KOPT-K1 (cell line): ENCODE results near the gene ALB.

ENCODE experiments used
- H3K27ac ChIP-seq: fragments of 200-600 bp; sonication (generic); 2 replicates; pipeline ENCODE4 v1.5.1; 2016; ENCODE audit warnings: antibody characterized with exemption, mild to moderate bottlenecking, low read depth, low read length; ENCODE audit not compliant: poor library complexity, severe bottlenecking
- H3K36me3 ChIP-seq: fragments of 200-600 bp; sonication (generic); 2 replicates; pipeline ENCODE4 v1.5.1; 2017; ENCODE audit warnings: antibody characterized with exemption, mild to moderate bottlenecking, low read length, moderate library complexity; ENCODE audit not compliant: insufficient read depth
- H3K9me3 ChIP-seq: fragments of 200-600 bp; sonication (generic); 2 replicates; pipeline ENCODE4 v1.5.1; 2017; ENCODE audit warnings: antibody characterized with exemption, low read length, mild to moderate bottlenecking; ENCODE audit not compliant: insufficient read depth, poor library complexity, severe bottlenecking

Gene ALB

GRCh38 chr4:73396993-73397972, 6.8 kb upstream of the ALB start:
- Histone ChIP-seq H3K27ac (no peak overlapping the region), H3K9me3 (no peaks in the 10 kb centered on the region), H3K36me3 (no peaks in the 10 kb centered on the region)

DNA sequence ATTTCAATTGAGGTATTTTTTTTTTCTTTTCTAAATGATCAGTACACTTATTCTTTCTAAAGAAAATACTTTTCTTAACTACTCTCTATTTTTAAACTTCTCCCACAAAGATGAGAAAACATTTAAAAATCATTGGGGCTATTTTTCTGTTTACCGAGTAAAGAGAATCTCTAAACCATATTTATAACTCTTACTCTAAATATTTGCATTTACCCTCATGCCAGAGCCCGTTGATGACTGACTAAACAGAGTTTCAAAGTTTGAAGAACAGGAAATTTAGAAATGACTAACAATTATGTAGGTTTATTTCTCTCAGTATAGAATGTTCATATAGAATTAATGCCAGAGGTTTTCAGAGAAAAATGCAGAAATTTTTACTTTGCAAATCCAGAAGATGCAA, 2.7 kb upstream of the ALB start:
- Histone ChIP-seq H3K36me3 (no peaks in the 10 kb centered on the region), H3K9me3 (no peaks in the 10 kb centered on the region), H3K27ac (no peak overlapping the region)

GRCh38 chr4:73404457-73404856, 370 bp downstream of the ALB start:
- Histone ChIP-seq H3K9me3 (no peaks in the 10 kb centered on the region), H3K36me3 (no peaks in the 10 kb centered on the region), H3K27ac (no peak overlapping the region)

DNA sequence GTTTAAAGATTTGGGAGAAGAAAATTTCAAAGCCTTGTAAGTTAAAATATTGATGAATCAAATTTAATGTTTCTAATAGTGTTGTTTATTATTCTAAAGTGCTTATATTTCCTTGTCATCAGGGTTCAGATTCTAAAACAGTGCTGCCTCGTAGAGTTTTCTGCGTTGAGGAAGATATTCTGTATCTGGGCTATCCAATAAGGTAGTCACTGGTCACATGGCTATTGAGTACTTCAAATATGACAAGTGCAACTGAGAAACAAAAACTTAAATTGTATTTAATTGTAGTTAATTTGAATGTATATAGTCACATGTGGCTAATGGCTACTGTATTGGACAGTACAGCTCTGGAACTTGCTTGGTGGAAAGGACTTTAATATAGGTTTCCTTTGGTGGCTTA, 1.1 kb downstream of the ALB start:
- Histone ChIP-seq H3K27ac (no peak overlapping the region), H3K36me3 (no peaks in the 10 kb centered on the region), H3K9me3 (no peaks in the 10 kb centered on the region)

DNA sequence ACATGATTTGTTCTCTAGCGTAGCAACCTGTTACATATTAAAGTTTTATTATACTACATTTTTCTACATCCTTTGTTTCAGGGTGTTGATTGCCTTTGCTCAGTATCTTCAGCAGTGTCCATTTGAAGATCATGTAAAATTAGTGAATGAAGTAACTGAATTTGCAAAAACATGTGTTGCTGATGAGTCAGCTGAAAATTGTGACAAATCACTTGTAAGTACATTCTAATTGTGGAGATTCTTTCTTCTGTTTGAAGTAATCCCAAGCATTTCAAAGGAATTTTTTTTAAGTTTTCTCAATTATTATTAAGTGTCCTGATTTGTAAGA, 2.4 kb downstream of the ALB start:
- no peaks in the 10 kb centered on the region for H3K36me3 ChIP-seq
- H3K27ac ChIP-seq: no peak overlapping the region
- H3K9me3 ChIP-seq: no peaks in the 10 kb centered on the region

GRCh38 chr4:73407227-73407673, 3.2 kb downstream of the ALB start:
- Histone ChIP-seq H3K27ac (no peak overlapping the region), H3K9me3 (no peaks in the 10 kb centered on the region), H3K36me3 (no peaks in the 10 kb centered on the region)

- Histone ChIP-seq H3K9me3 (no peaks in the 10 kb centered on the region), H3K27ac (no peak overlapping the region), H3K36me3 (no peaks in the 10 kb centered on the region)
These were observed 4.2 kb downstream of the ALB start for GRCh38 chr4:73408181-73408867.

DNA sequence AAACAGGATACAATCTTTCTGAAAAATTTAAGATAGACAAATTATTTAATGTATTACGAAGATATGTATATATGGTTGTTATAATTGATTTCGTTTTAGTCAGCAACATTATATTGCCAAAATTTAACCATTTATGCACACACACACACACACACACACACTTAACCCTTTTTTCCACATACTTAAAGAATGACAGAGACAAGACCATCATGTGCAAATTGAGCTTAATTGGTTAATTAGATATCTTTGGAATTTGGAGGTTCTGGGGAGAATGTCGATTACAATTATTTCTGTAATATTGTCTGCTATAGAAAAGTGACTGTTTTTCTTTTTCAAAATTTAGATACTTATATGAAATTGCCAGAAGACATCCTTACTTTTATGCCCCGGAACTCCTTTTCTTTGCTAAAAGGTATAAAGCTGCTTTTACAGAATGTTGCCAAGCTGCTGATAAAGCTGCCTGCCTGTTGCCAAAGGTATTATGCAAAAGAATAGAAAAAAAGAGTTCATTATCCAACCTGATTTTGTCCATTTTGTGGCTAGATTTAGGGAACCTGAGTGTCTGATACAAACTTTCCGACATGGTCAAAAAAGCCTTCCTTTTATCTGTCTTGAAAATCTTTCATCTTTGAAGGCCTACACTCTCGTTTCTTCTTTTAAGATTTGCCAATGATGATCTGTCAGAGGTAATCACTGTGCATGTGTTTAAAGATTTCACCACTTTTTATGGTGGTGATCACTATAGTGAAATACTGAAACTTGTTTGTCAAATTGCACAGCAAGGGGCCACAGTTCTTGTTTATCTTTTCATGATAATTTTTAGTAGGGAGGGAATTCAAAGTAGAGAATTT, 5.2 kb downstream of the ALB start:
- Histone ChIP-seq H3K36me3 (no peaks in the 10 kb centered on the region), H3K9me3 (no peaks in the 10 kb centered on the region), H3K27ac (no peak overlapping the region)

DNA sequence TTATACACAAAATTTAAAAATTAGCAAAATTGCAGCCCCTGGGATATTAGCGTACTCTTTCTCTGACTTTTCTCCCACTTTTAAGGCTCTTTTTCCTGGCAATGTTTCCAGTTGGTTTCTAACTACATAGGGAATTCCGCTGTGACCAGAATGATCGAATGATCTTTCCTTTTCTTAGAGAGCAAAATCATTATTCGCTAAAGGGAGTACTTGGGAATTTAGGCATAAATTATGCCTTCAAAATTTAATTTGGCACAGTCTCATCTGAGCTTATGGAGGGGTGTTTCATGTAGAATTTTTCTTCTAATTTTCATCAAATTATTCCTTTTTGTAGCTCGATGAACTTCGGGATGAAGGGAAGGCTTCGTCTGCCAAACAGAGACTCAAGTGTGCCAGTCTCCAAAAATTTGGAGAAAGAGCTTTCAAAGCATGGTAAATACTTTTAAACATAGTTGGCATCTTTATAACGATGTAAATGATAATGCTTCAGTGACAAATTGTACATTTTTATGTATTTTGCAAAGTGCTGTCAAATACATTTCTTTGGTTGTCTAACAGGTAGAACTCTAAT, 6.0 kb downstream of the ALB start:
- no peak overlapping the region for H3K27ac ChIP-seq
- H3K9me3 ChIP-seq: no peaks in the 10 kb centered on the region
- H3K36me3 ChIP-seq: no peaks in the 10 kb centered on the region

- Histone ChIP-seq H3K27ac (no peak overlapping the region), H3K36me3 (no peaks in the 10 kb centered on the region), H3K9me3 (no peaks in the 10 kb centered on the region)
These were observed 7.0 kb downstream of the ALB start for GRCh38 chr4:73410916-73411730.

DNA sequence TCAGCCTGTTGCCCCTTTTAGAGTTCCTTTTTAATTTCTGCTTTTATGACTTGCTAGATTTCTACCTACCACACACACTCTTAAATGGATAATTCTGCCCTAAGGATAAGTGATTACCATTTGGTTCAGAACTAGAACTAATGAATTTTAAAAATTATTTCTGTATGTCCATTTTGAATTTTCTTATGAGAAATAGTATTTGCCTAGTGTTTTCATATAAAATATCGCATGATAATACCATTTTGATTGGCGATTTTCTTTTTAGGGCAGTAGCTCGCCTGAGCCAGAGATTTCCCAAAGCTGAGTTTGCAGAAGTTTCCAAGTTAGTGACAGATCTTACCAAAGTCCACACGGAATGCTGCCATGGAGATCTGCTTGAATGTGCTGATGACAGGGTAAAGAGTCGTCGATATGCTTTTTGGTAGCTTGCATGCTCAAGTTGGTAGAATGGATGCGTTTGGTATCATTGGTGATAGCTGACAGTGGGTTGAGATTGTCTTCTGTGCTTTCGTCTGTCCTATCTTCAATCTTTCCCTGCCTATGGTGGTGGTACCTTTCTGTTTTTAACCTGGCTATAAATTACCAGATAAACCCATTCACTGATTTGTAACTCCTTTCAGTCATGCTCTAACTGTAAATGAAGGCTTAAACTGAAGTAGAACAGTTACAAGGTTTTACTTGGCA, 7.8 kb downstream of the ALB start:
- Histone ChIP-seq H3K9me3 (no peaks in the 10 kb centered on the region), H3K27ac (no peak overlapping the region), H3K36me3 (no peaks in the 10 kb centered on the region)

DNA sequence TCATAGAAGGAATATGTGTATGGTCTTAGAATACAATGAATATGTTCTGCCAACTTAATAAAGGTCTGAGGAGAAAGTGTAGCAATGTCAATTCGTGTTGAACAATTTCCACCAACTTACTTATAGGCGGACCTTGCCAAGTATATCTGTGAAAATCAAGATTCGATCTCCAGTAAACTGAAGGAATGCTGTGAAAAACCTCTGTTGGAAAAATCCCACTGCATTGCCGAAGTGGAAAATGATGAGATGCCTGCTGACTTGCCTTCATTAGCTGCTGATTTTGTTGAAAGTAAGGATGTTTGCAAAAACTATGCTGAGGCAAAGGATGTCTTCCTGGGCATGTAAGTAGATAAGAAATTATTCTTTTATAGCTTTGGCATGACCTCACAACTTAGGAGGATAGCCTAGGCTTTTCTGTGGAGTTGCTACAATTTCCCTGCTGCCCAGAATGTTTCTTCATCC, 9.2 kb downstream of the ALB start:
- Histone ChIP-seq H3K9me3 (no peaks in the 10 kb centered on the region), H3K36me3 (no peaks in the 10 kb centered on the region), H3K27ac (no peak overlapping the region)

GRCh38 chr4:73414936-73415271, 10.8 kb downstream of the ALB start:
- Histone ChIP-seq H3K9me3 (no peaks in the 10 kb centered on the region), H3K36me3 (no peaks in the 10 kb centered on the region), H3K27ac (no peak overlapping the region)

GRCh38 chr4:73415807-73416238, 11.7 kb downstream of the ALB start:
- H3K9me3 ChIP-seq: no peaks in the 10 kb centered on the region
- H3K27ac ChIP-seq: no peak overlapping the region
- H3K36me3 ChIP-seq: no peaks in the 10 kb centered on the region
